H9 (cell line): ENCODE data around the gene RNF225. TPM values are rescaled to one million over a fixed set of nuclear protein-coding genes. Genes with fewer than 3 reads are reported as not detected.

Experiments
- DNase-seq: peaks from one replicate; pipeline ENCODE4 v3.0.0-alpha.2; 2017
- H2AFZ ChIP-seq: one replicate; pipeline ENCODE4 v1.6.1; 2013; ENCODE audit warnings: mild to moderate bottlenecking, low read length, control low read depth, moderate library complexity
- H2AK5ac ChIP-seq: 2 replicates; pipeline ENCODE4 v1.6.1; 2013; ENCODE audit warnings: low read length, control low read depth, mixed read lengths; ENCODE audit not compliant: insufficient read length
- H2BK120ac ChIP-seq: one replicate; pipeline ENCODE4 v1.6.1; 2013; ENCODE audit warnings: low read depth, mild to moderate bottlenecking, low read length, control low read depth, inconsistent platforms; ENCODE audit not compliant: poor library complexity, severe bottlenecking
- H2BK12ac ChIP-seq: 2 replicates; pipeline ENCODE4 v1.6.1; 2013; ENCODE audit warnings: low read length, control low read depth, mixed read lengths, low read depth; ENCODE audit not compliant: insufficient read length
- H2BK15ac ChIP-seq: 2 replicates; pipeline ENCODE4 v1.6.1; 2013; ENCODE audit warnings: low read depth, low read length, control low read depth
- H2BK20ac ChIP-seq: one replicate; pipeline ENCODE4 v1.6.1; 2013; ENCODE audit warnings: low read depth, mild to moderate bottlenecking, low read length, control low read depth, inconsistent platforms; ENCODE audit not compliant: poor library complexity, severe bottlenecking
- H2BK5ac ChIP-seq: 2 replicates; pipeline ENCODE4 v1.6.1; 2013; ENCODE audit warnings: low read length, control low read depth, mixed read lengths; ENCODE audit not compliant: insufficient read length
- H3K14ac ChIP-seq: 2 replicates; pipeline ENCODE4 v1.6.1; 2013; ENCODE audit warnings: low read length, control low read depth; ENCODE audit not compliant: insufficient read depth
- H3K18ac ChIP-seq: 2 replicates; pipeline ENCODE4 v1.6.1; 2013; ENCODE audit warnings: low read depth, mild to moderate bottlenecking, mixed read lengths, low read length, control low read depth; ENCODE audit not compliant: insufficient read length
- H3K23ac ChIP-seq: 2 replicates; pipeline ENCODE4 v1.6.1; 2013; ENCODE audit warnings: low read length, control low read depth, mixed read lengths, low read depth; ENCODE audit not compliant: insufficient read length
- H3K23me2 ChIP-seq: 2 replicates; pipeline ENCODE4 v1.6.1; 2013; ENCODE audit warnings: low read depth, mild to moderate bottlenecking, mixed read lengths, low read length, control low read depth; ENCODE audit not compliant: insufficient read length, poor library complexity, severe bottlenecking
- H3K27ac ChIP-seq: 2 replicates; pipeline ENCODE4 v1.5.1; 2013; ENCODE audit warnings: low read length, control low read depth, mixed read lengths, low read depth; ENCODE audit not compliant: insufficient read length
- H3K27me3 ChIP-seq: 2 replicates; pipeline ENCODE4 v1.6.1; 2013; ENCODE audit warnings: low read length, control low read depth, inconsistent platforms; ENCODE audit not compliant: insufficient read depth
- H3K4ac ChIP-seq: 2 replicates; pipeline ENCODE4 v1.6.1; 2013; ENCODE audit warnings: low read depth, mild to moderate bottlenecking, control low read depth, inconsistent platforms, low read length, moderate library complexity
- H3K4me1 ChIP-seq: 2 replicates; pipeline ENCODE4 v1.6.1; 2013; ENCODE audit warnings: low read length, control low read depth, inconsistent platforms; ENCODE audit not compliant: insufficient read depth
- H3K4me2 ChIP-seq: 2 replicates; pipeline ENCODE4 v1.6.1; 2013; ENCODE audit warnings: low read length, control low read depth, mixed read lengths; ENCODE audit not compliant: insufficient read length, insufficient read depth
- H3K56ac ChIP-seq: 2 replicates; pipeline ENCODE4 v1.6.1; 2013; ENCODE audit warnings: low read depth, mild to moderate bottlenecking, mixed read lengths, low read length, control low read depth; ENCODE audit not compliant: insufficient read length
- H3K79me1 ChIP-seq: 2 replicates; pipeline ENCODE4 v1.6.1; 2013; ENCODE audit warnings: low read depth, mild to moderate bottlenecking, moderate library complexity, low read length, control low read depth, inconsistent platforms; ENCODE audit not compliant: insufficient read depth, poor library complexity, severe bottlenecking
- H3K79me2 ChIP-seq: 2 replicates; pipeline ENCODE4 v1.6.1; 2013; ENCODE audit warnings: low read length, control low read depth, inconsistent platforms; ENCODE audit not compliant: insufficient read depth
- H3K9ac ChIP-seq: 2 replicates; pipeline ENCODE4 v1.6.1; 2013; ENCODE audit warnings: low read length, control low read depth, mixed read lengths; ENCODE audit not compliant: insufficient read length; ENCODE audit errors: extremely low read depth
- H3K9me3 ChIP-seq: one replicate; pipeline ENCODE4 v1.6.1; 2013; ENCODE audit warnings: low read depth, low read length, inconsistent platforms; ENCODE audit not compliant: control insufficient read depth
- H3T11ph ChIP-seq: one replicate; pipeline ENCODE4 v1.6.1; 2013; ENCODE audit warnings: mild to moderate bottlenecking, low read length, control low read depth, inconsistent platforms
- H4K20me1 ChIP-seq: one replicate; pipeline ENCODE4 v1.6.1; 2013; ENCODE audit not compliant: control insufficient read depth, insufficient read length, insufficient read depth
- H4K5ac ChIP-seq: 2 replicates; pipeline ENCODE4 v1.6.1; 2013; ENCODE audit warnings: low read depth, mild to moderate bottlenecking, mixed read lengths, low read length, control low read depth; ENCODE audit not compliant: insufficient read length
- H4K8ac ChIP-seq: replicated peaks from 2 replicates; pipeline ENCODE4 v1.6.1; 2013; ENCODE audit warnings: low read length, control low read depth, mixed read lengths, low read depth; ENCODE audit not compliant: insufficient read length
- H4K91ac ChIP-seq: 2 replicates; pipeline ENCODE4 v1.6.1; 2013; ENCODE audit warnings: low read depth, mild to moderate bottlenecking, moderate library complexity, mixed read lengths, low read length, control low read depth; ENCODE audit not compliant: insufficient read length
- H3K27ac Mint-ChIP-seq, 3 experiments: 2 replicates in 2 of 3; 3 replicates in 1 of 3; pipeline ENCODE4 v1.8.0; 2020 to 2021; ENCODE audit warnings: mixed read lengths in 3 of 3, mild to moderate bottlenecking in 1 of 3, moderate library complexity in 1 of 3
- H3K27me3 Mint-ChIP-seq: 2 replicates; pipeline ENCODE4 v1.8.0; 2021; ENCODE audit warnings: low read depth, mild to moderate bottlenecking, moderate library complexity, mixed read lengths
- H3K36me3 Mint-ChIP-seq, 3 experiments: 2 replicates in 2 of 3; 3 replicates in 1 of 3; pipeline ENCODE4 v1.8.0; 2020 to 2021; ENCODE audit warnings: low read depth in 3 of 3, mixed read lengths in 3 of 3; ENCODE audit not compliant: insufficient read depth in 1 of 3
- H3K4me1 Mint-ChIP-seq, 2 experiments: 2 replicates each; pipeline ENCODE4 v1.8.0; 2020; ENCODE audit warnings: mixed read lengths in 2 of 2
- H3K4me3 Mint-ChIP-seq, 2 experiments: 2 replicates in 1 of 2; 3 replicates in 1 of 2; pipeline ENCODE4 v1.8.0; 2020 to 2021; ENCODE audit warnings: mild to moderate bottlenecking in 2 of 2, mixed read lengths in 2 of 2, moderate library complexity in 1 of 2
- H3K9me3 Mint-ChIP-seq, 2 experiments: 2 replicates in 1 of 2; 3 replicates in 1 of 2; pipeline ENCODE4 v1.8.0; 2020; ENCODE audit warnings: mild to moderate bottlenecking in 2 of 2, mixed read lengths in 2 of 2, moderate library complexity in 1 of 2
- CTCF ChIP-seq: fragments of 200-600 bp; sonication (generic); conservative IDR thresholded peaks from 3 replicates; pipeline ENCODE4 v1.8.0; 2021; ENCODE audit warnings: antibody characterized with exemption, mild to moderate bottlenecking
- WGBS: extraction: QIAGEN DNeasy Blood & Tissue Kit; methylation state at CpG from one replicate; pipeline ENCODE4 v1.1.7; 2013; ENCODE audit warnings: missing lambda C conversion rate, low lambda C conversion rate, mixed read lengths; ENCODE audit not compliant: insufficient read length; ENCODE audit errors: extremely low coverage; 5-methylcytosine and 5-hydroxymethylcytosine counted together
- total RNA-seq: library from RNA; stranded (reverse); gene quantifications from 2 replicates; pipeline ENCODE4 v1.2.1, GENCODE V29; 2021

The RNF225 gene
- total RNA-seq, 1 experiment from 2014 or later = 2.1 TPM

- Histone ChIP-seq H3K4me1 (no peaks in the 10 kb centered on the region), H3K56ac (no peak overlapping the region), H3K23me2 (peaks cover 3% of the 10 kb centered on the region), H2BK20ac (no peak overlapping the region), H3K14ac (no peak overlapping the region), H2AFZ (no peak overlapping the region), H3K9me3 (no peaks in the 10 kb centered on the region), H3K9ac (no peak overlapping the region), H3K4ac (no peak overlapping the region), H2BK15ac (no peak overlapping the region), H3K79me1 (no peaks in the 10 kb centered on the region), H3K4me2 (no peak overlapping the region), H2AK5ac (no peak overlapping the region), H4K5ac (no peak overlapping the region), H4K91ac (no peak overlapping the region), H3T11ph (no peak overlapping the region), H4K20me1 (no peaks in the 10 kb centered on the region), H3K18ac (no peak overlapping the region), H3K23ac (no peak overlapping the region), H4K8ac (no peak overlapping the region), H3K27ac (no peak overlapping the region), H3K27me3 (no peaks in the 10 kb centered on the region), H2BK120ac (no peak overlapping the region), H2BK5ac (no peak overlapping the region), H2BK12ac (no peak overlapping the region), H3K79me2 (no peaks in the 10 kb centered on the region)
- DNase-seq = peak; percentile 45
- H3K27ac Mint-ChIP-seq = no peak overlapping the region; a peak in 1 of 7 replicates
- peaks cover 0 to 2% (median 0%) of the 10 kb centered on the region in 3 experiments; a peak in 2 of 7 replicates for H3K36me3 Mint-ChIP-seq
- no peaks in the 10 kb centered on the region for H3K27me3 Mint-ChIP-seq
- H3K4me1 Mint-ChIP-seq = peaks cover 0 to 8% of the 10 kb centered on the region in 2 experiments; a peak in 3 of 4 replicates
- H3K4me3 Mint-ChIP-seq = no peak overlapping the region
- no peaks in the 10 kb centered on the region for H3K9me3 Mint-ChIP-seq
- no peak for TF ChIP-seq CTCF
- no CpG with 5 or more reads among the region's 75 CpGs for WGBS
Measured at GRCh38 chr19:58356766-58357480, 38.5 kb upstream of the RNF225 start.
